Measurements from ENCODE around the gene KLHDC8A. TPM values are rescaled to one million over a fixed set of nuclear protein-coding genes. Genes with fewer than 3 reads are reported as not detected.

Gene KLHDC8A
- total and polyA plus RNA-seq, 8 donors: 0.28 to 5.4 (median 0.81) TPM

DNA sequence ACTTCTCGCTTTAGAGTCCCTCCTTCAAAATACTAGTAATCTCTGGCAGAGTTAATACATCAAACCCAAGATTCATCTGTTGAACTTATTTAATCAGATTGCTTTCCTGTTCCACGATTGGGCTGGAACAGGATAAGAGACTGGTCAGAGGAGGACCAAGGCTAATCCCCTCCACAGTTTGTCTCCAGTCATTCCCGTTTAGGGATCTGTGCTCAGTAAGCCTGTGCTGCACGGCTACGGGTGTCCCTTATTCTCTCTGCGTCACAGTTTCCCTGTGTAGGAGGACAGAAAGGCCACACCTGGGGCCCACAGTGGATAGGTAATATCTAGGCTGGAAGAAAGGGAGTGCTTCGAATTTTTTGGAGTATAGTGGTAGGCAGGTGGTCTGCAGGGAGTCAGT is 18.7 kb downstream of the KLHDC8A start:
- DNase-seq (peak in 1 of 6 donors; percentile 6), FAIRE-seq (no peak), ATAC-seq (no peak)
- Histone ChIP-seq H3K4me3 (no peak overlapping the region), H3K4me1 (no peaks in the 10 kb centered on the region), H3K27me3 (no peaks in the 10 kb centered on the region), H3K36me3 (no peaks in the 10 kb centered on the region), H3K27ac (no peak overlapping the region), H3K9me3 (no peaks in the 10 kb centered on the region)
- 68 to 80% methylated on average over 7 of the region's 7 CpGs for WGBS, 2 donors
- TF ChIP-seq, protein P1, sequence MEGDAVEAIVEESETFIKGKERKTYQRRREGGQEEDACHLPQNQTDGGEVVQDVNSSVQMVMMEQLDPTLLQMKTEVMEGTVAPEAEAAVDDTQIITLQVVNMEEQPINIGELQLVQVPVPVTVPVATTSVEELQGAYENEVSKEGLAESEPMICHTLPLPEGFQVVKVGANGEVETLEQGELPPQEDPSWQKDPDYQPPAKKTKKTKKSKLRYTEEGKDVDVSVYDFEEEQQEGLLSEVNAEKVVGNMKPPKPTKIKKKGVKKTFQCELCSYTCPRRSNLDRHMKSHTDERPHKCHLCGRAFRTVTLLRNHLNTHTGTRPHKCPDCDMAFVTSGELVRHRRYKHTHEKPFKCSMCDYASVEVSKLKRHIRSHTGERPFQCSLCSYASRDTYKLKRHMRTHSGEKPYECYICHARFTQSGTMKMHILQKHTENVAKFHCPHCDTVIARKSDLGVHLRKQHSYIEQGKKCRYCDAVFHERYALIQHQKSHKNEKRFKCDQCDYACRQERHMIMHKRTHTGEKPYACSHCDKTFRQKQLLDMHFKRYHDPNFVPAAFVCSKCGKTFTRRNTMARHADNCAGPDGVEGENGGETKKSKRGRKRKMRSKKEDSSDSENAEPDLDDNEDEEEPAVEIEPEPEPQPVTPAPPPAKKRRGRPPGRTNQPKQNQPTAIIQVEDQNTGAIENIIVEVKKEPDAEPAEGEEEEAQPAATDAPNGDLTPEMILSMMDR (IDR thresholded peaks at IDR 0.05): no peak
- intact Hi-C loops (cut with DNase I): loop anchor here in 2 of 3 donors (5.0 to 10.0 kb wide), 6 partner anchors 89 to 307 kb away; no protein-coding TSS in a partner anchor

DNA sequence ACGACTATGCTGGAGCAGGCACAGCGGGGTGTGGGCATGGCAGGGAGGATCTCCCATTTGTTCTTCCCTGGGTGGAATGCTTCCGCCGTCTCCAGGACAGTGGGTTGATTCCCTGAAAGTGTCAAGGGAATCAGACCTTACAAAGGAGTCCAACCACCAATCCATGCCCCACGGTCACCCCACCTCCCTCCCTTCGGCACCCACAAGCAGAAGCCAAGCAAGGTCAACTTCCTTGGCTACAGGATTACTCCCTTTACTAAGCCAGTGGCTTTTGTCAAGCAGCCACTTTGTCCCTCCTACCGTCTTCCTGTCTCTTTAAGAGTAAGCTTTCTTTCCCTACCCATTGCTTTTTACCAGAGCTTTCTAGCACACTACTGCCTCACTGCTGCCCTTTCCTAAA is 19.2 kb downstream of the KLHDC8A start:
- TF ChIP-seq, protein P1 (IDR thresholded peaks at IDR 0.05): no peak
- Histone ChIP-seq H3K4me3 (no peak overlapping the region), H3K36me3 (no peaks in the 10 kb centered on the region), H3K4me1 (no peaks in the 10 kb centered on the region), H3K27me3 (no peaks in the 10 kb centered on the region), H3K9me3 (no peaks in the 10 kb centered on the region), H3K27ac (no peak overlapping the region)
- ATAC-seq: no peak
- DNase-seq: peak in 1 of 6 donors; percentile 38
- 77 to 79% methylated on average over 7 of the region's 7 CpGs for WGBS, 2 donors
- intact Hi-C loops (cut with DNase I): loop anchor here in 2 of 3 donors (5.0 to 10.0 kb wide), 6 partner anchors 90 to 307 kb away; no protein-coding TSS in a partner anchor
- FAIRE-seq: no peak

DNA sequence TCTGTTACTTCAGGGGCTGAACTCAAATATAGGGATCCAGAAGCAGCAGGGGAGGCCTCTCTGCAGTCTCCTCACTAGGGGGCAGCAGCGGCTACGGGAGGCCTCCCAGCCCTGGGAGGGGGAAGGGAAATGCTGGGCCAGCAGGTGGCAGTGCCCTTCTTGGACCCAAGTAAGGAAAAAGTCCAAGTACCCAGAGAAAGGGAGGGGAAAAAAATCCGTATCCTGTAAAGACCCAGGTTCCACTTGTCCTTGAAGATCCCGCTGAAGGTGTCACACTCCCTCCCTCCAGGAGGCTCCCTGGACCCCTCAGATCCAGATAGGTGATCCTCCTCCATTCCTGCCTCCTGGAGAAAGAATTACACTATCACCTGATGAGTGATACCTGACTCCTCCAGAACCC is 21.0 kb downstream of the KLHDC8A start:
- WGBS, 2 donors: 1% methylated on average over 4 of the region's 4 CpGs
- no peaks in the 10 kb centered on the region for H3K4me1 ChIP-seq
- peak; percentile 84 to 94 (median 90) for DNase-seq
- no peaks in the 10 kb centered on the region for H3K27me3 ChIP-seq
- FAIRE-seq: no peak
- intact Hi-C loops (cut with DNase I): loop anchor here in 2 of 3 donors (5.0 to 10.0 kb wide), 6 partner anchors 92 to 309 kb away; no protein-coding TSS in a partner anchor
- no peaks in the 10 kb centered on the region for H3K9me3 ChIP-seq
- no peak overlapping the region for H3K27ac ChIP-seq
- H3K4me3 ChIP-seq: no peak overlapping the region
- no peaks in the 10 kb centered on the region for H3K36me3 ChIP-seq
- peak; percentile 93 to 100 (median 98) for ATAC-seq
- TF ChIP-seq, protein P1 (IDR thresholded peaks at IDR 0.05): peak; percentile 90 to 98 (median 94)

DNA sequence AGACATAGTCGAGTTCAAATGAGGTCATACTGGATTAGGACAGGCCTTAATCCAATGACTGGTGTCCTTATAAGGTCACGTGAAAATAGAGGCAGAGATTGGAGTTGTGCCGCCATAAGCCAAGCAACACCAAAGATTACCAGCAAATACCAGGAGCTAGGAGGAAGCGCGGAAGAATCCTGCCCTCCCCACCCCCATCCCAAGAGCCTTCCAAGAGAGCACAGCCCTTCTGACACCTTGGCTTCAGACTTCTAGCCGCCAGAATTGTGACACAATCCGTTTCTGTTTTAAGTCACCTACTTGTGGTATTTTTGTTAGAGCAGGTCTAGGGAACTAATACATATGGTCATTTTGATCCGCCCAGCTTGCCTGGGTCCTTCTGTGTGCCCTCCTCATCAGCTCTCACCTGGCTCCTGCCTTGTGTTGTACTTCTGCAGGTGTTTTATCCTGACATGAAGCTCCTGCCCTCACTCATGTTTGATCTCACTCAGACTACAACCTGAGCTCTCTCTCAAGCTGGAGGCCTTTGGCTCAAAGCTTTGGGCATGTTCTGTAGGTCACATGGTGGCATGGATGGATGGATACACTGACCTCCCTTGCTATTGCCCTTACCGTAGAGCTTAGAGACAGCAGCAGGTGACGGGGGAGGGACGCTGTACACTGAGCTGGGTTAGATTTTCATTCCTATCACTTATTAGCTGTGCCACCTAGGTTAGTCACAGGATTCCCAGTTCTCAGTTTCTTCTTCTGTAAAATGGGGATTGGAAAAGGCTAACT is 24.5 kb downstream of the KLHDC8A start:
- ATAC-seq (no peak), DNase-seq (no peak), FAIRE-seq (no peak)
- Histone ChIP-seq H3K36me3 (no peaks in the 10 kb centered on the region), H3K27me3 (no peaks in the 10 kb centered on the region), H3K27ac (no peak overlapping the region), H3K9me3 (no peaks in the 10 kb centered on the region), H3K4me1 (no peaks in the 10 kb centered on the region), H3K4me3 (no peak overlapping the region)
- intact Hi-C loops (cut with DNase I): loop anchor here in 2 of 3 donors (10.0 kb wide), 4 partner anchors 103 to 313 kb away; no protein-coding TSS in a partner anchor
- TF ChIP-seq, protein P1 (IDR thresholded peaks at IDR 0.05): no peak
- 84% methylated on average over 11 of the region's 11 CpGs for WGBS, 2 donors

DNA sequence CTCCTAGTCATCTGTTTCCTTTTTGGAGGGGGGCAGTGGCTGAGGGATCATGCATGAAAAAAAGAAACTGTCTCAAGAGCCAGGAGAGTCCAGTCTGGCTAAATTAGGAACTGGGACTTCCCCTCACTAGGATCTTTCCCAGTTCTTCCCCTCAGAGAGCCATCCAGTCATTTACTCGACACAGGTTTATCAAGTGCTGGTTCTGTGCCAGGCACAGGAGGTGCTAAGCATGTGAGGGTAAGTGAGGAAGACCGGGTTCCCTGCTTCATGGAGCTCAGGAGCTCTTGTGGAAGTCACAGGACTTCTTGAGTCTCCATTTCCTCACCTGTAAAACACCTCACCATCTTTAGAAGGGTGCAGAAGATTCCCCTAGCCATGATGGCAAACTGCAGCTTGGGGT is 26.6 kb downstream of the KLHDC8A start:
- intact Hi-C loops (cut with DNase I): loop anchor here in 2 of 3 donors (10.0 kb wide), 4 partner anchors 105 to 315 kb away; no protein-coding TSS in a partner anchor
- no peak for ATAC-seq
- no peak for DNase-seq
- TF ChIP-seq, protein P1 (IDR thresholded peaks at IDR 0.05): no peak
- Histone ChIP-seq H3K36me3 (no peaks in the 10 kb centered on the region), H3K27me3 (no peaks in the 10 kb centered on the region), H3K4me1 (peaks cover 0 to 2% (median 0%) of the 10 kb centered on the region in 3 donors), H3K27ac (no peak overlapping the region), H3K9me3 (no peaks in the 10 kb centered on the region), H3K4me3 (no peak overlapping the region)
- FAIRE-seq: no peak
- 19 to 29% methylated on average over 2 of the region's 2 CpGs for WGBS, 2 donors
